HCT116 (cell line): ENCODE data around the gene PTPN4.

Experiments used
- POLR2A ChIP-seq: IDR thresholded peaks from 2 replicates; pipeline ENCODE4 v1.7.0; 2011; ENCODE audit warnings: borderline replicate concordance; ENCODE audit not compliant: insufficient read depth, insufficient read length; ENCODE audit errors: extremely low read depth
- TF ChIP-seq, protein P1 (sequence below), 3 experiments: fragments of 200-600 bp in 1 of 3; sonication (generic) in 1 of 3; IDR thresholded peaks in 2 of 3; conservative IDR thresholded peaks in 1 of 3; 2 replicates each; pipeline ENCODE4 v1.5.1; 2012 to 2017; ENCODE audit warnings: low read depth in 2 of 3, low read length in 2 of 3, antibody characterized with exemption in 1 of 3, borderline replicate concordance in 1 of 3, control low read depth in 1 of 3, mild to moderate bottlenecking in 1 of 3, mixed read lengths in 1 of 3, mixed run types in 1 of 3, moderate library complexity in 1 of 3; ENCODE audit not compliant: insufficient read depth in 1 of 3

DNA sequence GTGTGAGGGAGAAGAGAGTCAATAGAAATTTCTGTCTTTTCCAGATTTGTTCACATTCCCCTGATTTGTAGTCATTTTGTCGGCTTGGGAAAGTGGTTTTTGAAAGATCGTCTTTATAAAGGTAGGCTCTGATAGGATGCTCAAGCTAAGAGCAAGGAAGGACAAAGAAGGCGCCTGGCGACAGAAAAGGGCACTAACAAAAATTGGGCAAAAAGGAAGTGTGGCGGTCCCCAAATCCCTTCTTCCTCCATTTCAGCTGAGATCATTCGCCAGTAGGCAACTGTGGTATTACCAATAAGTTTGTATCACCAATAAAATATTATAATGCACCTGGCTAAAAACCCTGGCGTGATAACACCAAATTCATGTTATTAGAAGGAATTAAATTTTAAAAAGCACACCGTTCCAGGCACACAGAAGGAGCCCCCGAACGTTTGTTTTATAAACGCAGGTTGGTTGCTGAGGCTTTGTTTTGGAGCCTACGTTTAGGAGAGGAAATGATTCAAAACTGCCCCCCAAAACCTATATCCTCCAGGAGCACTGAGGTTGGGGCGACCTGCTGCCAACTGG lies 756 bp upstream of the PTPN4 start:
- TF ChIP-seq POLR2A, result no peak
- TF ChIP-seq, protein P1, sequence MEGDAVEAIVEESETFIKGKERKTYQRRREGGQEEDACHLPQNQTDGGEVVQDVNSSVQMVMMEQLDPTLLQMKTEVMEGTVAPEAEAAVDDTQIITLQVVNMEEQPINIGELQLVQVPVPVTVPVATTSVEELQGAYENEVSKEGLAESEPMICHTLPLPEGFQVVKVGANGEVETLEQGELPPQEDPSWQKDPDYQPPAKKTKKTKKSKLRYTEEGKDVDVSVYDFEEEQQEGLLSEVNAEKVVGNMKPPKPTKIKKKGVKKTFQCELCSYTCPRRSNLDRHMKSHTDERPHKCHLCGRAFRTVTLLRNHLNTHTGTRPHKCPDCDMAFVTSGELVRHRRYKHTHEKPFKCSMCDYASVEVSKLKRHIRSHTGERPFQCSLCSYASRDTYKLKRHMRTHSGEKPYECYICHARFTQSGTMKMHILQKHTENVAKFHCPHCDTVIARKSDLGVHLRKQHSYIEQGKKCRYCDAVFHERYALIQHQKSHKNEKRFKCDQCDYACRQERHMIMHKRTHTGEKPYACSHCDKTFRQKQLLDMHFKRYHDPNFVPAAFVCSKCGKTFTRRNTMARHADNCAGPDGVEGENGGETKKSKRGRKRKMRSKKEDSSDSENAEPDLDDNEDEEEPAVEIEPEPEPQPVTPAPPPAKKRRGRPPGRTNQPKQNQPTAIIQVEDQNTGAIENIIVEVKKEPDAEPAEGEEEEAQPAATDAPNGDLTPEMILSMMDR (IDR thresholded peaks at IDR 0.05 in 2 of 3, conservative IDR thresholded peaks at IDR 0.05 in 1 of 3; ENCODE audit: borderline replicate concordance in 1 of 3, insufficient read depth in 1 of 3, low read depth in 2 of 3, low read length in 2 of 3), result no peak
